HepG2 (cell line): Measurements from ENCODE around the gene TJP1. TPM values are rescaled to one million over a fixed set of nuclear protein-coding genes. Genes with fewer than 3 reads are reported as not detected.

Source experiments
- ARID3A ChIP-seq: IDR thresholded peaks from 2 replicates; pipeline ENCODE4 v1.6.1; 2012; ENCODE audit warnings: low read depth, low read length, improper control_type of control experiment
- ATF3 ChIP-seq: sonication (generic); formaldehyde crosslinking; IDR thresholded peaks from 2 replicates; pipeline ENCODE4 v1.4.0; 2020; ENCODE audit warnings: missing genetic modification reagents
- CSRNP2 ChIP-seq: sonication (generic); formaldehyde crosslinking; conservative IDR thresholded peaks from 2 replicates; pipeline ENCODE4 v1.8.0; 2022; ENCODE audit warnings: low read depth, missing genetic modification reagents
- FOXK2 ChIP-seq: fragments of 450-650 bp; IDR thresholded peaks from 2 replicates; pipeline ENCODE4 v1.6.1; 2016
- JDP2 ChIP-seq: sonication (generic); formaldehyde crosslinking; IDR thresholded peaks from 2 replicates; pipeline ENCODE4 v1.8.1; 2022; ENCODE audit warnings: missing genetic modification reagents, borderline replicate concordance
- KDM4B ChIP-seq: sonication (generic); formaldehyde crosslinking; IDR thresholded peaks from 2 replicates; pipeline ENCODE4 v1.4.0; 2020; ENCODE audit warnings: missing genetic modification reagents
- KLF12 ChIP-seq: sonication (generic); formaldehyde crosslinking; IDR thresholded peaks from 2 replicates; pipeline ENCODE4 v1.4.0; 2020; ENCODE audit warnings: missing genetic modification reagents, borderline replicate concordance
- KLF9 ChIP-seq: IDR thresholded peaks from 2 replicates; pipeline ENCODE4 v1.6.1; 2016; ENCODE audit warnings: low read depth
- MAZ ChIP-seq, 2 experiments: sonication (generic) in 1 of 2; formaldehyde crosslinking in 1 of 2; IDR thresholded peaks; 2 replicates each; pipeline versions ENCODE4 v1.5.0 to v1.6.1; 2012 to 2020; ENCODE audit warnings: low read depth in 2 of 2, mild to moderate bottlenecking in 2 of 2, borderline replicate concordance in 1 of 2, improper control_type of control experiment in 1 of 2, low read length in 1 of 2, missing genetic modification reagents in 1 of 2, moderate library complexity in 1 of 2
- MLLT10 ChIP-seq: sonication (generic); formaldehyde crosslinking; IDR thresholded peaks from 2 replicates; pipeline ENCODE4 v1.4.0; 2020; ENCODE audit warnings: missing genetic modification reagents
- NR2F6 ChIP-seq, 2 experiments: IDR thresholded peaks; 2 replicates each; pipeline ENCODE4 v1.6.1; 2016; ENCODE audit warnings: antibody characterized with exemption in 1 of 2, mild to moderate bottlenecking in 1 of 2
- PHF21A ChIP-seq: sonication (generic); formaldehyde crosslinking; IDR thresholded peaks from 2 replicates; pipeline ENCODE4 v1.5.0; 2020; ENCODE audit warnings: mild to moderate bottlenecking, missing genetic modification reagents
- PITX1 ChIP-seq: sonication (generic); formaldehyde crosslinking; IDR thresholded peaks from 2 replicates; pipeline ENCODE4 v1.5.1; 2020; ENCODE audit warnings: mild to moderate bottlenecking, missing genetic modification reagents
- PLSCR1 ChIP-seq: sonication (generic); formaldehyde crosslinking; IDR thresholded peaks from 2 replicates; pipeline ENCODE4 v1.5.0; 2020; ENCODE audit warnings: missing genetic modification reagents, mild to moderate bottlenecking, borderline replicate concordance
- RFX1 ChIP-seq: fragments of 450-650 bp; IDR thresholded peaks from 2 replicates; pipeline ENCODE4 v1.6.1; 2017
- RFXAP ChIP-seq: sonication (generic); formaldehyde crosslinking; IDR thresholded peaks from 2 replicates; pipeline ENCODE4 v1.4.0; 2020; ENCODE audit warnings: missing genetic modification reagents, borderline replicate concordance
- SAP130 ChIP-seq: IDR thresholded peaks from 2 replicates; pipeline ENCODE4 v1.6.1; 2016; ENCODE audit warnings: low read depth
- SP140L ChIP-seq: sonication (generic); formaldehyde crosslinking; IDR thresholded peaks from 2 replicates; pipeline ENCODE4 v1.4.0; 2020; ENCODE audit warnings: missing genetic modification reagents, borderline replicate concordance
- SP4 ChIP-seq: sonication (generic); formaldehyde crosslinking; IDR thresholded peaks from 2 replicates; pipeline ENCODE4 v1.8.1; 2023; ENCODE audit warnings: mild to moderate bottlenecking, missing genetic modification reagents
- TGIF2 ChIP-seq: IDR thresholded peaks from 2 replicates; pipeline ENCODE4 v1.6.1; 2016; ENCODE audit warnings: control low read depth, missing compliant biosample characterization
- ZNF350 ChIP-seq: sonication (generic); formaldehyde crosslinking; IDR thresholded peaks from 2 replicates; pipeline ENCODE4 v1.4.0; 2020; ENCODE audit warnings: mild to moderate bottlenecking, low read depth, missing genetic modification reagents, borderline replicate concordance
- ZNF460 ChIP-seq: sonication (generic); formaldehyde crosslinking; IDR thresholded peaks from 2 replicates; pipeline ENCODE4 v1.5.1; 2020; ENCODE audit warnings: missing genetic modification reagents, mild to moderate bottlenecking, borderline replicate concordance
- ZNF543 ChIP-seq: sonication (generic); formaldehyde crosslinking; IDR thresholded peaks from 2 replicates; pipeline ENCODE4 v1.4.0; 2020; ENCODE audit warnings: mild to moderate bottlenecking, missing genetic modification reagents
- ZNF607 ChIP-seq: sonication (generic); formaldehyde crosslinking; IDR thresholded peaks from 2 replicates; pipeline ENCODE4 v1.5.1; 2020; ENCODE audit warnings: missing genetic modification reagents, mild to moderate bottlenecking, borderline replicate concordance
- ZNF790 ChIP-seq: sonication (generic); formaldehyde crosslinking; IDR thresholded peaks from 2 replicates; pipeline ENCODE4 v1.8.0; 2022; ENCODE audit warnings: missing genetic modification reagents, mild to moderate bottlenecking, borderline replicate concordance
- ZSCAN25 ChIP-seq: sonication (generic); formaldehyde crosslinking; IDR thresholded peaks from 2 replicates; pipeline ENCODE4 v1.8.0; 2022; ENCODE audit warnings: mild to moderate bottlenecking, missing genetic modification reagents
- polyA plus RNA-seq, 8 experiments: library from polyadenylated mRNA; depleted of rRNA in 3 of 8; stranded (reverse) in 7 of 8; unstranded in 1 of 8; fragments of >200 nt; fragmentation: Illumina TruSeq in 4 of 8; extraction: Trizol in 4 of 8; gene quantifications; 2 replicates each; pipeline versions ENCODE4 v1.2.1 to v1.2.3, GENCODE V29; 2011 to 2016; ENCODE audit warnings: low read depth in 4 of 8, missing spikeins in 1 of 8, mixed read lengths in 1 of 8; ENCODE audit not compliant: insufficient read depth in 1 of 8
- total RNA-seq, 5 experiments: library from RNA; depleted of rRNA; stranded (reverse); fragments of >200 nt; fragmentation: Illumina TruSeq; extraction: Trizol; gene quantifications; 2 replicates each; pipeline ENCODE4 v1.2.3, GENCODE V29; 2016; ENCODE audit warnings: low read depth in 1 of 5

The TJP1 gene
- total and polyA plus RNA-seq, 2 of the 13 experiments (the other 11 are each of a cell fraction or from before 2014, with no cell fraction given), result 25.9 to 27.1 TPM

GRCh38 chr15:29674661-29675533 is 147.4 kb downstream of the TJP1 start (continued):
- TF ChIP-seq CSRNP2, result no peak
- TF ChIP-seq ZNF350 (CRISPR knock-in tag), result no peak
- TF ChIP-seq RFX1, result no peak
- no peak for TF ChIP-seq FOXK2
- no peak for TF ChIP-seq ZNF790 (CRISPR knock-in tag)
- peak; percentile 18; the same call in 1 of the 2 replicates for TF ChIP-seq PHF21A (CRISPR knock-in tag)
- 0 out of 2 replicates have a peak, but pooled peaks have one; percentile 22 for TF ChIP-seq ZSCAN25 (CRISPR knock-in tag)
- TF ChIP-seq JDP2, result no peak
- TF ChIP-seq PLSCR1, result no peak
- no peak for TF ChIP-seq KLF9 (CRISPR knock-in tag)
- TF ChIP-seq SP140L (CRISPR knock-in tag), result no peak
- 0 out of 2 replicates have a peak, but pooled peaks have one; percentile 20 for TF ChIP-seq SAP130 (CRISPR knock-in tag)
- TF ChIP-seq SP4, result no peak
- 0 out of 2 replicates have a peak, but pooled peaks have one; percentile 9 for TF ChIP-seq MAZ (IDR thresholded peaks at IDR 0.05; ENCODE audit: borderline replicate concordance, low read depth, low read length)
- TF ChIP-seq MAZ (CRISPR knock-in tag; IDR thresholded peaks at IDR 0.05; ENCODE audit: low read depth), result peak; percentile 43; the same call in 1 of the 2 replicates
- no peak for TF ChIP-seq ARID3A
- no peak for TF ChIP-seq ATF3
- TF ChIP-seq KDM4B (CRISPR knock-in tag), result no peak
- TF ChIP-seq RFXAP (CRISPR knock-in tag), result no peak
- no peak for TF ChIP-seq PITX1 (CRISPR knock-in tag)
- TF ChIP-seq KLF12 (CRISPR knock-in tag), result no peak
- TF ChIP-seq TGIF2 (CRISPR knock-in tag), result no peak
- no peak for TF ChIP-seq ZNF543 (CRISPR knock-in tag)
- TF ChIP-seq NR2F6 (IDR thresholded peaks at IDR 0.05), result no peak
- no peak; the same call in 1 of the 2 replicates for TF ChIP-seq NR2F6 (CRISPR knock-in tag; IDR thresholded peaks at IDR 0.05)
- no peak for TF ChIP-seq MLLT10 (CRISPR knock-in tag)
- TF ChIP-seq ZNF607 (CRISPR knock-in tag), result no peak
- no peak for TF ChIP-seq ZNF460 (CRISPR knock-in tag)
